Body of pancreas (tissue), 4 donors: Measurements from ENCODE around the gene LCE6A. TPM values are rescaled to one million over a fixed set of nuclear protein-coding genes. Genes with fewer than 3 reads are reported as not detected.

Experiments
- ATAC-seq: fragments of 150-250 bp; one replicate; pipeline ENCODE4 v1.9.1; 2016
- DNase-seq, 4 donors: peaks; one replicate each; pipeline ENCODE4 v3.0.0-alpha.2; 2019
- H3K27ac ChIP-seq, 4 donors: fragments of 200-600 bp; sonication (generic); 1 replicate in 3 of 4; 2 replicates in 1 of 4; pipeline versions ENCODE4 v1.5.1 to v1.6.1; 2016 to 2019; ENCODE audit warnings: mild to moderate bottlenecking in 1 of 4, mixed read lengths in 1 of 4, moderate library complexity in 1 of 4
- H3K27me3 ChIP-seq, 2 donors: fragments of 200-600 bp; sonication (generic); one replicate each; pipeline ENCODE4 v1.6.0; 2016; ENCODE audit warnings: mild to moderate bottlenecking in 1 of 2
- H3K36me3 ChIP-seq, 2 donors: fragments of 200-600 bp; sonication (generic); replicated peaks in 1 of 2; 2 replicates each; pipeline ENCODE4 v1.5.1; 2016; ENCODE audit warnings: low read depth in 2 of 2; ENCODE audit not compliant: insufficient read depth in 1 of 2
- H3K4me1 ChIP-seq: fragments of 200-600 bp; sonication (generic); one replicate; pipeline ENCODE4 v1.6.0; 2016
- H3K4me3 ChIP-seq, 2 donors: fragments of 200-600 bp; sonication (generic); 1 replicate in 1 of 2; 2 replicates in 1 of 2; pipeline ENCODE4 v1.5.1; 2016 to 2019
- H3K9me3 ChIP-seq, 3 donors: fragments of 200-600 bp; sonication (generic); 1 replicate in 2 of 3; 2 replicates in 1 of 3; pipeline ENCODE4 v1.5.1; 2016
- CTCF ChIP-seq, 7 experiments: fragments of 450-650 bp in 4 of 7; fragments of 200-600 bp in 3 of 7; sonication (generic) in 3 of 7; IDR thresholded peaks; one replicate each; pipeline ENCODE4 v1.5.1; 2016 to 2019; ENCODE audit warnings: antibody characterized with exemption in 7 of 7
- POLR2A ChIP-seq, 3 donors: fragments of 450-650 bp; IDR thresholded peaks; one replicate each; pipeline ENCODE4 v1.6.1; 2016; ENCODE audit warnings: antibody characterized with exemption in 3 of 3, mild to moderate bottlenecking in 2 of 3
- WGBS, 2 donors: methylation state at CpG; one replicate each; pipeline ENCODE4 v1.1.5; 2017; 5-methylcytosine and 5-hydroxymethylcytosine counted together
- intact Hi-C: fragments of 100-400 bp; cut with DNase I; formaldehyde crosslinking; loops from one replicate; pipeline ENCODE4 v1.15.1; 2023
- total RNA-seq, 2 donors: library from RNA; depleted of rRNA; stranded (reverse); fragments of >200 nt; gene quantifications; one replicate each; pipeline ENCODE4 v1.1.0, GENCODE V29; 2016

Gene LCE6A
- total RNA-seq, 2 donors from 2014 or later: not detected

GRCh38 chr1:152827173-152827572 lies 15.5 kb upstream of the LCE6A start, which contains the start of gene LCE1A:
Gene LCE1A, plus strand, starts transcription at chr1:152827473. Its CDS starts 0 bp downstream, at chr1:152827473.
- DNase-seq (no peak), ATAC-seq (no peak)
- Histone ChIP-seq H3K27ac (no peak within 1 kb of the TSS), H3K4me1 (no peaks in the 10 kb centered on the region), H3K36me3 (no peaks in the 10 kb centered on the region), H3K27me3 (no peaks in the 10 kb centered on the region), H3K9me3 (no peaks in the 10 kb centered on the region), H3K4me3 (no peak within 1 kb of the TSS)
- no peak for TF ChIP-seq POLR2A (IDR thresholded peaks at IDR 0.05)
- no peak for TF ChIP-seq CTCF (IDR thresholded peaks at IDR 0.05)
- WGBS, 2 donors: 35 to 67% methylated on average over 2 of the region's 2 CpGs
- intact Hi-C loops: no loop called here

- no peak overlapping the region for H3K27ac ChIP-seq
- no peaks in the 10 kb centered on the region for H3K9me3 ChIP-seq
- 39 to 43% methylated on average over 2 of the region's 2 CpGs for WGBS, 2 donors
- TF ChIP-seq POLR2A (IDR thresholded peaks at IDR 0.05): no peak
- no peak for TF ChIP-seq CTCF (IDR thresholded peaks at IDR 0.05)
- no peaks in the 10 kb centered on the region for H3K36me3 ChIP-seq
- H3K27me3 ChIP-seq: no peaks in the 10 kb centered on the region
- intact Hi-C loops: no loop called here
- ATAC-seq (no peak), DNase-seq (no peak)
- H3K4me3 ChIP-seq: no peak overlapping the region
- no peaks in the 10 kb centered on the region for H3K4me1 ChIP-seq
These were observed 5.8 kb upstream of the LCE6A start for GRCh38 chr1:152836870-152837269.

DNA sequence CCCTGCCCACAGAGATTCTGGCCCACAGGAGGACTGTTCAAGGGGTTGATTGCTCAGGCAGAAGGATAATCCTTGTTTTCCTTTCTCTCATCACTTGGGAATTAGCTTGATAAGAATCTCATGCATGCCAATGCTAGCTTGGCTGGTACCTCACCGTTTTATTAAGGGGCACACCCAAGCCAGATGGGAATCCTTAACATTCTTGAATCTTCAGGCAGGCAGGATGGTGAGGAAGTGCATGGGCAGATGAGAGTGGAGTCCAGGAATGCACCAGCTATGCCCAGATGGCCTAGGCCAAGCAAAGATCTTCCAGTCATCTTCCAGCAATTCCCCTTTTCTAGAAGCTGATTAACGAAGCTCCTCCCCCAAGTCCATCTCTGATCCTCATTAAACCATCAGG lies 13.0 kb downstream of the LCE6A start:
- Histone ChIP-seq H3K27ac (no peak overlapping the region), H3K36me3 (no peaks in the 10 kb centered on the region), H3K4me3 (no peak overlapping the region), H3K27me3 (no peaks in the 10 kb centered on the region), H3K4me1 (no peaks in the 10 kb centered on the region), H3K9me3 (no peaks in the 10 kb centered on the region)
- ATAC-seq (no peak), DNase-seq (no peak)
- intact Hi-C loops: no loop called here
- TF ChIP-seq POLR2A (IDR thresholded peaks at IDR 0.05): no peak
- TF ChIP-seq CTCF (IDR thresholded peaks at IDR 0.05): no peak
- WGBS, 2 donors: 29 to 49% methylated on average over 2 of the region's 2 CpGs

DNA sequence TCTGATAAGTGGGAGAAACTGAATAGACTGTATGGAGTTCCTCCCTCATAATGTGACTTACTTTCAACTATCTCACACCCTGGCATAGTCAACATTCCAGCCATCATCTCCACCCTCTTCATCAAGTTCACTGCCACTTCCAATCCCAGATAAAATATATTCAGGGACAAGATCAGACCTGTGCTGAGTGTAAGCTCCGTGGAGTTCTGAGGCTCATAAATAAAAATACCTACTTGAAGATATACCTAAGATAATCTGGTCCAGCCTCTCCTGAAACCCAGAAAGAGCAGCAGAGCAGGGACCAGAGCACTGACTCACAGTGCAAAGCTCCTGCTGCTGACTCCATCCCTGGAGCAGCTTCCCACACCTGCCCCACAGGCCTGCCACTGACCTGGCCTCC lies 15.4 kb downstream of the LCE6A start:
- Histone ChIP-seq H3K36me3 (no peaks in the 10 kb centered on the region), H3K4me1 (no peaks in the 10 kb centered on the region), H3K27me3 (no peaks in the 10 kb centered on the region), H3K27ac (no peak overlapping the region), H3K9me3 (no peaks in the 10 kb centered on the region), H3K4me3 (no peak overlapping the region)
- no peak for ATAC-seq
- WGBS, 2 donors: 50% methylated on average over 1 of the region's 1 CpG
- DNase-seq: no peak
- no peak for TF ChIP-seq CTCF (IDR thresholded peaks at IDR 0.05)
- no peak for TF ChIP-seq POLR2A (IDR thresholded peaks at IDR 0.05)
- intact Hi-C loops: no loop called here

DNA sequence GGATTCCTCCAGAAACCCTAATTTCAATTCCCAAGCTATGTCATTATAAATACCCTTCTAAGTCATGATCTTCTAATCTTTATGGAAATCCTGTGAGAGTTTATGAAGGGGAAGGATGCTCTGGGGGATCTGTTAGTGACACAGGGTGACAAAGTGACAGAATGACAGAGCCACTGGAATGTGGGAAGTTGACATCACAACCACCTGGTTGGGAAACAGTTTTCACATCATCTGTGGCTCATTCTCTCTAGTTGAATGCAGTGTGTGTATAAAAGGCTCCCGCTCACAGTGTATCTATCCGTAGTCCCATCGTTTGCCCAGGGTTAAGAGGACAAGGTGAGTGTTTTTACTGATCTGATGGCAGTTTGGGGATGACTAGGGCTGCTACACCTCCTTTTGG lies 17.0 kb downstream of the LCE6A start, which contains the start of gene LCE7A:
Gene LCE7A (plus strand): TSS at position 301 of the 400 bp plus-strand sequence. CDS start 702 bp downstream, outside the sequence.
- H3K4me3 ChIP-seq: no peak within 1 kb of the TSS
- no peaks in the 10 kb centered on the region for H3K27me3 ChIP-seq
- H3K4me1 ChIP-seq: no peaks in the 10 kb centered on the region
- TF ChIP-seq CTCF (IDR thresholded peaks at IDR 0.05) (no peak), POLR2A (IDR thresholded peaks at IDR 0.05) (no peak)
- no peak for DNase-seq
- intact Hi-C loops: no loop called here
- no peak within 1 kb of the TSS for H3K27ac ChIP-seq
- H3K36me3 ChIP-seq: no peaks in the 10 kb centered on the region
- ATAC-seq: no peak
- WGBS, 2 donors: 56 to 57% methylated on average over 3 of the region's 3 CpGs
- no peaks in the 10 kb centered on the region for H3K9me3 ChIP-seq
